Caco-2 (cell line): ENCODE results near the gene QPCT. TPM values are rescaled to one million over a fixed set of nuclear protein-coding genes. Genes with fewer than 3 reads are reported as not detected.

Source experiments
- BruUV-seq: library from RNA; stranded (reverse); fragments of 400-500 nt; replicated peaks from 2 replicates; lab custom pipeline; 2021; lab: Mats Ljungman, UMichigan
- CTCF ChIA-PET: fragments of 300-600 bp; sonication (Branson Sonifier 250); formaldehyde crosslinking; loops from one replicate; lab custom pipeline; 2022; ENCODE audit warnings: antibody characterized with exemption; lab: Charles Lee
- POLR2A ChIA-PET: fragments of 300-600 bp; sonication (Branson Sonifier 250); formaldehyde crosslinking; loops from one replicate; lab custom pipeline; 2022; ENCODE audit warnings: antibody characterized with exemption; lab: Charles Lee
- DNase-seq, 2 experiments: peaks; one replicate each; pipeline versions ENCODE4 v3.0.0 to v3.0.0-alpha.2; 2020 to 2022
- H3K27me3 ChIP-seq: replicated peaks from 2 replicates; pipeline ENCODE4 v1.6.0; 2011; ENCODE audit warnings: low read length; ENCODE audit not compliant: control insufficient read depth, insufficient read depth
- H3K36me3 ChIP-seq: 2 replicates; pipeline ENCODE4 v1.5.1; 2011; ENCODE audit warnings: low read length; ENCODE audit not compliant: control insufficient read depth, insufficient read depth
- H3K4me1 ChIP-seq: fragments of 250-450 bp; sonication (Bioruptor Pico); 2 replicates; pipeline ENCODE4 v1.5.1; 2020; ENCODE audit warnings: mild to moderate bottlenecking
- H3K4me3 ChIP-seq: 2 replicates; pipeline ENCODE4 v1.5.1; 2011; ENCODE audit warnings: low read depth, mild to moderate bottlenecking, control low read depth, low read length
- H3K9me3 ChIP-seq: fragments of 250-450 bp; sonication (Bioruptor Pico); 2 replicates; pipeline ENCODE4 v1.5.1; 2020; ENCODE audit warnings: mild to moderate bottlenecking, moderate library complexity
- H3K27ac Mint-ChIP-seq: one replicate; pipeline ENCODE4 v1.8.0; 2022; ENCODE audit warnings: mixed read lengths; ENCODE audit not compliant: unreplicated experiment
- H3K27me3 Mint-ChIP-seq: one replicate; pipeline ENCODE4 v1.8.0; 2022; ENCODE audit warnings: mixed read lengths; ENCODE audit not compliant: insufficient read depth, unreplicated experiment
- H3K36me3 Mint-ChIP-seq: one replicate; pipeline ENCODE4 v1.8.0; 2022; ENCODE audit warnings: mild to moderate bottlenecking, mixed read lengths; ENCODE audit not compliant: insufficient read depth, unreplicated experiment
- H3K4me1 Mint-ChIP-seq: one replicate; pipeline ENCODE4 v1.8.0; 2022; ENCODE audit warnings: low read depth, mixed read lengths; ENCODE audit not compliant: unreplicated experiment
- H3K4me3 Mint-ChIP-seq: one replicate; pipeline ENCODE4 v1.8.0; 2022; ENCODE audit warnings: mild to moderate bottlenecking, moderate library complexity, mixed read lengths; ENCODE audit not compliant: unreplicated experiment
- H3K9me3 Mint-ChIP-seq: one replicate; pipeline ENCODE4 v1.8.0; 2022; ENCODE audit warnings: mixed read lengths; ENCODE audit not compliant: unreplicated experiment
- CTCF ChIP-seq, 2 experiments: fragments of 200-600 bp in 1 of 2; IDR thresholded peaks; 1 replicate in 1 of 2; 2 replicates in 1 of 2; pipeline versions ENCODE4 v1.5.1 to v1.8.0; 2011 to 2022; ENCODE audit warnings: antibody characterized with exemption in 1 of 2, control low read depth in 1 of 2, inconsistent platforms in 1 of 2, low read depth in 1 of 2, low read length in 1 of 2, mild to moderate bottlenecking in 1 of 2, moderate library complexity in 1 of 2; ENCODE audit not compliant: insufficient read depth in 1 of 2, severe bottlenecking in 1 of 2, unreplicated experiment in 1 of 2
- intact Hi-C: fragments of 100-400 bp; cut with micrococcal nuclease; formaldehyde crosslinking; loops from one replicate; pipeline ENCODE4 v1.10.0; 2022; ENCODE audit not compliant: unreplicated experiment
- total RNA-seq: library from RNA; stranded (reverse); gene quantifications from 2 replicates; pipeline ENCODE4 v1.2.3, GENCODE V29; 2022

The QPCT gene
- total RNA-seq, 1 experiment from 2014 or later: 4.7 TPM

- H3K9me3 ChIP-seq: no peaks in the 10 kb centered on the region
- TF ChIP-seq CTCF (IDR thresholded peaks at IDR 0.05; ENCODE audit: insufficient read depth in 1 of 2, low read depth in 1 of 2, low read length in 1 of 2, severe bottlenecking in 1 of 2, unreplicated experiment in 1 of 2): no peak
- Mint-ChIP-seq H3K36me3 (no peaks in the 10 kb centered on the region), H3K4me1 (no peaks in the 10 kb centered on the region), H3K27ac (no peak overlapping the region), H3K27me3 (no peaks in the 10 kb centered on the region), H3K9me3 (no peaks in the 10 kb centered on the region), H3K4me3 (no peak overlapping the region)
- DNase-seq: no peak
- no peaks in the 10 kb centered on the region for H3K27me3 ChIP-seq
- no peaks in the 10 kb centered on the region for H3K4me1 ChIP-seq
- no peak overlapping the region for H3K4me3 ChIP-seq
- intact Hi-C loops: no loop called here
- H3K36me3 ChIP-seq: no peaks in the 10 kb centered on the region
- no TSS peak for BruUV-seq
- ChIA-PET CTCF (no interaction called here), POLR2A (no interaction called here)
These were observed 21.2 kb downstream of the QPCT start for GRCh38 chr2:37365669-37366068.

- POLR2A ChIA-PET: no interaction called here
These were observed 22.3 kb downstream of the QPCT start for GRCh38 chr2:37366773-37367172.

GRCh38 chr2:37367310-37367709, 22.9 kb downstream of the QPCT start:
- Histone ChIP-seq H3K4me3 (no peak overlapping the region), H3K27me3 (no peaks in the 10 kb centered on the region), H3K4me1 (no peaks in the 10 kb centered on the region), H3K9me3 (no peaks in the 10 kb centered on the region), H3K36me3 (no peaks in the 10 kb centered on the region)
- no peak overlapping the region for H3K27ac Mint-ChIP-seq
- ChIA-PET POLR2A (no interaction called here), CTCF (no interaction called here)
- H3K36me3 Mint-ChIP-seq: no peaks in the 10 kb centered on the region
- no TSS peak for BruUV-seq
- H3K9me3 Mint-ChIP-seq: no peaks in the 10 kb centered on the region
- intact Hi-C loops: no loop called here
- no peak for DNase-seq
- no peak for TF ChIP-seq CTCF (IDR thresholded peaks at IDR 0.05; ENCODE audit: insufficient read depth in 1 of 2, low read depth in 1 of 2, low read length in 1 of 2, severe bottlenecking in 1 of 2, unreplicated experiment in 1 of 2)
- H3K4me3 Mint-ChIP-seq: no peak overlapping the region
- H3K27me3 Mint-ChIP-seq: no peaks in the 10 kb centered on the region
- H3K4me1 Mint-ChIP-seq: peaks cover 6% of the 10 kb centered on the region

More at GRCh38 chr2:37366773-37367172, 22.3 kb downstream of the QPCT start:
- Histone ChIP-seq H3K36me3 (no peaks in the 10 kb centered on the region), H3K4me1 (no peaks in the 10 kb centered on the region), H3K9me3 (no peaks in the 10 kb centered on the region), H3K4me3 (no peak overlapping the region), H3K27me3 (no peaks in the 10 kb centered on the region)
- no peak for DNase-seq
- CTCF ChIA-PET: no interaction called here
- Mint-ChIP-seq H3K36me3 (no peaks in the 10 kb centered on the region), H3K27me3 (no peaks in the 10 kb centered on the region), H3K9me3 (no peaks in the 10 kb centered on the region), H3K4me3 (no peak overlapping the region), H3K4me1 (peaks cover under 1% of the 10 kb centered on the region), H3K27ac (no peak overlapping the region)
- BruUV-seq: no TSS peak
- intact Hi-C loops: no loop called here
- no peak for TF ChIP-seq CTCF (IDR thresholded peaks at IDR 0.05; ENCODE audit: insufficient read depth in 1 of 2, low read depth in 1 of 2, low read length in 1 of 2, severe bottlenecking in 1 of 2, unreplicated experiment in 1 of 2)
